Endothelial cell (in vitro differentiated cells): Measurements from ENCODE around the gene AXIN1. TPM values are rescaled to one million over a fixed set of nuclear protein-coding genes. Genes with fewer than 3 reads are reported as not detected.

Experiments
- DNase-seq: peaks from one replicate; pipeline ENCODE4 v3.0.0; 2021; ENCODE audit warnings: low spot score
- H3K27ac Mint-ChIP-seq: one replicate; pipeline ENCODE4 v1.8.0; 2021; ENCODE audit warnings: mixed read lengths, inconsistent platforms; ENCODE audit not compliant: unreplicated experiment
- H3K27me3 Mint-ChIP-seq: one replicate; pipeline ENCODE4 v1.8.0; 2021; ENCODE audit warnings: mild to moderate bottlenecking, moderate library complexity, mixed read lengths, inconsistent platforms; ENCODE audit not compliant: unreplicated experiment
- H3K36me3 Mint-ChIP-seq: one replicate; pipeline ENCODE4 v1.8.0; 2021; ENCODE audit warnings: mild to moderate bottlenecking, low read depth, mixed read lengths, inconsistent platforms; ENCODE audit not compliant: unreplicated experiment
- H3K4me1 Mint-ChIP-seq: one replicate; pipeline ENCODE4 v1.8.0; 2021; ENCODE audit warnings: mild to moderate bottlenecking, mixed read lengths, inconsistent platforms; ENCODE audit not compliant: unreplicated experiment
- H3K4me3 Mint-ChIP-seq: one replicate; pipeline ENCODE4 v1.8.0; 2021; ENCODE audit warnings: mild to moderate bottlenecking, mixed read lengths, inconsistent platforms; ENCODE audit not compliant: unreplicated experiment
- H3K9me3 Mint-ChIP-seq: one replicate; pipeline ENCODE4 v1.8.0; 2021; ENCODE audit warnings: mixed read lengths, inconsistent platforms; ENCODE audit not compliant: unreplicated experiment
- total RNA-seq: library from RNA; stranded (reverse); fragmentation: NEBNext Ultra II Directional; extraction: Animal tissue kit (Norgen Biotek cat#: 25700); gene quantifications from one replicate; pipeline ENCODE4 v1.2.1, GENCODE V29; 2021; ENCODE audit not compliant: unreplicated experiment
- TF ChIP-seq, protein P1 (sequence below): fragments of 200-600 bp; sonication (generic); IDR thresholded peaks from one replicate; pipeline ENCODE4 v1.5.0; 2021; ENCODE audit warnings: antibody characterized with exemption; ENCODE audit not compliant: unreplicated experiment

Gene AXIN1
- total RNA-seq, 1 donor from 2014 or later, result 17.5 TPM

GRCh38 chr16:374616-374926 is 22.0 kb upstream of the AXIN1 start:
- H3K36me3 Mint-ChIP-seq, result peaks cover 13% of the 10 kb centered on the region
- DNase-seq, result no peak
- H3K4me1 Mint-ChIP-seq, result peaks cover 2% of the 10 kb centered on the region
- H3K27me3 Mint-ChIP-seq, result peaks cover 7% of the 10 kb centered on the region
- TF ChIP-seq, protein P1, sequence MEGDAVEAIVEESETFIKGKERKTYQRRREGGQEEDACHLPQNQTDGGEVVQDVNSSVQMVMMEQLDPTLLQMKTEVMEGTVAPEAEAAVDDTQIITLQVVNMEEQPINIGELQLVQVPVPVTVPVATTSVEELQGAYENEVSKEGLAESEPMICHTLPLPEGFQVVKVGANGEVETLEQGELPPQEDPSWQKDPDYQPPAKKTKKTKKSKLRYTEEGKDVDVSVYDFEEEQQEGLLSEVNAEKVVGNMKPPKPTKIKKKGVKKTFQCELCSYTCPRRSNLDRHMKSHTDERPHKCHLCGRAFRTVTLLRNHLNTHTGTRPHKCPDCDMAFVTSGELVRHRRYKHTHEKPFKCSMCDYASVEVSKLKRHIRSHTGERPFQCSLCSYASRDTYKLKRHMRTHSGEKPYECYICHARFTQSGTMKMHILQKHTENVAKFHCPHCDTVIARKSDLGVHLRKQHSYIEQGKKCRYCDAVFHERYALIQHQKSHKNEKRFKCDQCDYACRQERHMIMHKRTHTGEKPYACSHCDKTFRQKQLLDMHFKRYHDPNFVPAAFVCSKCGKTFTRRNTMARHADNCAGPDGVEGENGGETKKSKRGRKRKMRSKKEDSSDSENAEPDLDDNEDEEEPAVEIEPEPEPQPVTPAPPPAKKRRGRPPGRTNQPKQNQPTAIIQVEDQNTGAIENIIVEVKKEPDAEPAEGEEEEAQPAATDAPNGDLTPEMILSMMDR, result no peak
- H3K4me3 Mint-ChIP-seq, result no peak overlapping the region
- H3K27ac Mint-ChIP-seq, result no peak overlapping the region
- no peaks in the 10 kb centered on the region for H3K9me3 Mint-ChIP-seq

- Mint-ChIP-seq H3K36me3 (peaks cover 13% of the 10 kb centered on the region), H3K27ac (no peak overlapping the region), H3K27me3 (peaks cover 10% of the 10 kb centered on the region), H3K4me1 (peaks cover 2% of the 10 kb centered on the region), H3K9me3 (no peaks in the 10 kb centered on the region), H3K4me3 (peak overlapping the region; percentile 21)
- TF ChIP-seq, protein P1, result no peak
- no peak for DNase-seq
Measured at GRCh38 chr16:373848-374615, 21.5 kb upstream of the AXIN1 start.

- Mint-ChIP-seq H3K9me3 (no peaks in the 10 kb centered on the region), H3K36me3 (peaks cover 13% of the 10 kb centered on the region), H3K27me3 (peaks cover 10% of the 10 kb centered on the region), H3K27ac (no peak overlapping the region), H3K4me3 (peak overlapping the region; percentile 21), H3K4me1 (peaks cover 2% of the 10 kb centered on the region)
- no peak for DNase-seq
- TF ChIP-seq, protein P1, result no peak
Measured at GRCh38 chr16:373020-373598, 20.6 kb upstream of the AXIN1 start.

DNA sequence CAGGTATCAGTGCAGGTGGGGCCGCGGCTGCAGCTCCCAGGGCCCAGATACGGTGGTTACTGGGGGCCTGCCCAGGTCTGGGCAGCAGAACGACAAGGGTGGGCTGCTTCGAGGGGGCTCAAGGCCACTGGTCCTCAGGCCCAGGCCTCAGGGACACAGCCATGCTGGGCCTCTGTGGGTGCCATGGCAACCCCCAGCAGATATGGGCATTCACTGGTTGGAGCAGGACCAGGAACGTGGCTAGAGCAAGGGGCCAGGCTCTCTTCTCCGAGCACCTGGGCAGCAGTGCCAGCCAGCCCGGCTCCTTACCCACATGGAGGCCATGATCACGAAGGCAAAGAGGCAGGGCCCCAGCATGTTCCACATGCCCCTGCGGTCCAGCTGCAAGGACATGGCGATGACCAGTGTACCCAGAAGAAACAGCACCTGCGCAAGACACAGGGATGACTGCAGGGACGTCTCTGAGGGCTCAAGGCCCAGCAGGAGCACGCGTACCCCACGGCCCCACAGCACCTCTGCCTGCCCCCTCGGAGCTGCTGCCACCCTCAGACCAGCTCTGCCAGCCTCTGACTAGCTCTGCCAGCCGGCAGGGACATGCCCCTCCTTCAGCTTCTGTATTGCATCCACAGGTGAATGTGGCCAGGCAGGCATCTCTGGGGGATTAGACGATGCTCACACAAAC is 19.9 kb upstream of the AXIN1 start:
- no peak overlapping the region for H3K27ac Mint-ChIP-seq
- TF ChIP-seq, protein P1, result no peak
- no peak for DNase-seq
- H3K9me3 Mint-ChIP-seq, result no peaks in the 10 kb centered on the region
- peaks cover 13% of the 10 kb centered on the region for H3K36me3 Mint-ChIP-seq
- peaks cover 2% of the 10 kb centered on the region for H3K4me1 Mint-ChIP-seq
- peaks cover 10% of the 10 kb centered on the region for H3K27me3 Mint-ChIP-seq
- H3K4me3 Mint-ChIP-seq, result no peak overlapping the region
